HG02642 (cell line): ENCODE data around the gene MSMO1.
"Not testable (repeated sequence)": the region's sequence is repeated elsewhere in the genome, so short reads cannot be mapped to it uniquely, and the experiment has no call there.

ENCODE experiments used
- ATAC-seq: cut with Tn5 transposase; IDR thresholded peaks from one replicate; pipeline ENCODE4 v1.9.1; 2021; ENCODE audit warnings: mild to moderate bottlenecking; ENCODE audit not compliant: unreplicated experiment, poor library complexity

MSMO1 gene

GRCh38 chr4:165324236-165324917 lies 3.1 kb upstream of the MSMO1 start:
- no peak for ATAC-seq

GRCh38 chr4:165324918-165325304 lies 2.6 kb upstream of the MSMO1 start:
- no peak for ATAC-seq

DNA sequence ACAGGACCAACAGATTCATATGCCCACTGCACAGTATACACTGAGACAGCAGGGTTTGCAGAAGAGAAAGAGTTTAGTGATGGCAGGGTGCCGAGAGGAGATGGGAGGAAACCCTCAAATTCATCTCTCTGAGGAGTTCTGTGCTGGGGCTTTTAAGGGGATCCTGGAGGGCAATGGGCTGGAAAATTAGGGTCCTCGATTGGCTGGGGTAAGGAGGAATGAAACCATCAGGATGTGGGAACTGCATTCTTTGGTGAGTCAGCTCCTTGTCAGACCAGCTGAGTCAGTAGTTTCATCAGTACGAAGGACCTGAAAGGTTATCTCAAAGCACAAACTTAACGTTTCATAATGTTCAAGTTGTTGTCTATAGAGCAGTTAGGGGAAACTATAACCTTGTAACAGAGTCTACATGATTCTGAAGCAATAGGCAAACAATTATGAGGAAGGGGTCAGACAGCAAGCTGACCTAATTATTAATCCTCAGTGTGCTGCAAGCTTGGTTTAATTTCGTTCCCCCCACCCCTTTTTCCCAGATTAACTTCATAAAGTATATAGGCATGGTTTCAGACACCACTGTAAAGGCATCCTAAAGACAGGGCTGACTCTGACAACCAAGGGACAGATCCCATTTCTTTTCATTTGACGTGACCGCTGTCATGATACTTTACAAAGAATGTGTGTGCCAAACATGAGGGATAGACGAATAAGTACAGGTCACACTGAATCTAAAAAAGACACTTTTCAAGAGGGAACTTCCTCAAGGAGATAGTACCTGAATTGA lies 1.5 kb upstream of the MSMO1 start:
- ATAC-seq: no peak

DNA sequence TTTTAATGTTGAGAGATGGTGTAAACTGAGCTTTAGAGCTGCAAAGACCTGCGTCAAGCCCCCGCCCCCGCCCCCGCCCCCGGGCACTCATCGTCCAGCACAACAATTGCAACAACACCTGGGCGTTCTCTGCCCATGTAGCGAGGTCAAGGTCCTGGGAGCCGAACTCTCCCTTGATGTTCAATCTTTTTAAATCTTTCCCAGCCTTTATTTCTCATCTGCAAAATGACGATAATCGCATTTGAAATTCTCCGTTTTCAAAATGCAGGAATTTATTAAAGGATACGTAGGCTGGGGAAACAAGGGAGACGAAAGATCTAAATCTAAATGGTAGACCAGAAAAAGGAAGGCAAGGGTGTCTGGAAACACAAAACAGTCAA lies 648 bp upstream of the MSMO1 start:
- no peak for ATAC-seq

DNA sequence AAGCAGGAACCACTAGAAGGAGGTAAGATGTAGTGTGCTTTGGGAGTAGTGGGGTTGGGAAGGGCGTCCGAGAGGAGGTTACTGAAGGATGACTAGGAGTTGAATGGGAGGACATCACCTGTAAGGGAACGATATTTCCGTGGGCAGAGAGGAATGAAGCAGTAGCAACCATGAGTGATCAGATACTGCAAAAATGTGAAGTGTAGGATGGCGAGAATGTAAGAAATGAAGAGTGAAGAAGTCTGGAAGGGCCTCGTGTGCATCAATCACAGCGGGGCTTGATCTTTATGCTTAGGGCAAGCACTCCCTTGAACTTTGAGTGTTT lies 594 bp downstream of the MSMO1 start:
- ATAC-seq: no peak

DNA sequence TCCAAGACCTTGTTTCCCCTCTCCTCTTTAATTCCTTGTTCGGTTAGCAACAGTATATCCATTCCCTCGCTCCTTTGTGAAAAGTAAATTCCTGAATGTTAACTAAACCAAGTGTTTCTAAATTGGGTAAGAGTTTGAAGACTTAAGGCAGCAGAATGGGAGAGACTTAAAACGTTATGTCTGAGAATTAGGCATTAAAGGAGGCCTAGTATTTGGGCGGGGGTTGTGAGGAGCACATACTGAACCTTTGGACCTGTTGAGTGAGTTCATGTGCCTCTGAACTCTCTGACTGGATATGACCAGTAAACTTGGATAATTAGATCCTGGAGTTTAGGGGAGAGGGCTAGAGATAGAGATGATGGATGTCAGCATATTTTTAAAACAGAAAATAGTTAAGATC lies 1.2 kb downstream of the MSMO1 start:
- no peak for ATAC-seq

- ATAC-seq: no peak
These were observed 2.6 kb downstream of the MSMO1 start for GRCh38 chr4:165330071-165330470.

GRCh38 chr4:165330666-165331065 lies 3.2 kb downstream of the MSMO1 start:
- ATAC-seq: no peak

GRCh38 chr4:165331359-165331758 lies 3.9 kb downstream of the MSMO1 start:
- no peak for ATAC-seq

- no peak for ATAC-seq
These were observed 4.4 kb downstream of the MSMO1 start for GRCh38 chr4:165331823-165332222.

- ATAC-seq: no peak
These were observed 5.0 kb downstream of the MSMO1 start for GRCh38 chr4:165332502-165332901.

DNA sequence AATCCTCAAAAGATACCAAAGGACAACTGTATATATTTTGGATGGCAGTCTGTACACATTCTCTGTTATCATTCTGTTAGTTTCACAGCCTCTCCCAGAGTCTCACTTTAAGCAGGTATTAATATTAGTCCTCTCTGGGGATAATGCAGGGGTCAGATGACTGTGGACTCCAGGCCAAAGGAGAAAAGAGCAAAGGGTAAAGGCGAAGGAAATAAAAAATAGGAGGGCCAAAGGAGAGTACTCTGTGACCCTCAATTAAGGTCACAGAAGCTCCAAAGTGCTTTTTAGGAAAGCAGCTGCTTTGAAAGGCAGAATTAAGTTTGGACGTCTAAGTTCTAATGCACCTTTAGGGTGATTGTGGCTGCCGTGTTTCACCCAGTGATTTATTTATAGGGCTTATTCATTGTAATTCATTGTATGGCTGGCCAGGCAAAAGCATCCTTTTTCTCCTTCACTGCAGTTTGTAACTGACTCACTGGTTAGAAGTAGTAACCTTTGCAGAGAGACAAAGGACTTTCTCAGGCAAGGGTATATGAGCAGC lies 7.8 kb downstream of the MSMO1 start:
- no peak for ATAC-seq

DNA sequence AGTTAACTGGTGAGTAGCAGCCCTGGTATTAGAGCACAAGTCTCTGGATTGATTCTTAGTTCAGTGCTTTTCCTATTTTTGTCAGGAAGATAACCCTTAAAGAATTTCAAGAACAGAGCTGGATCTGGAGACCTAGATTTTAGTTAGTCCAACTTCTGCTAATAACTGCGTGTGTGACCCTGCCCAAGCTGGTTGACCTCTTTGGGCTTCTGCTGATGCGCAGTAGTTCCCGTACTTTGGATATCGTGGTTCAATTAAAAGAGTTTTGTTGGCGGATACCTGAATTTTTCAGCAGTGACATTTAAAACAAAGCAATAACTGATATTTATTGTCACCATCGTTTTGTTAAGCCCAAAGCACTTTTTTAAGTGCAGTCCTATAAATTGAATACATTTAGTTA lies 9.3 kb downstream of the MSMO1 start:
- ATAC-seq: no peak

DNA sequence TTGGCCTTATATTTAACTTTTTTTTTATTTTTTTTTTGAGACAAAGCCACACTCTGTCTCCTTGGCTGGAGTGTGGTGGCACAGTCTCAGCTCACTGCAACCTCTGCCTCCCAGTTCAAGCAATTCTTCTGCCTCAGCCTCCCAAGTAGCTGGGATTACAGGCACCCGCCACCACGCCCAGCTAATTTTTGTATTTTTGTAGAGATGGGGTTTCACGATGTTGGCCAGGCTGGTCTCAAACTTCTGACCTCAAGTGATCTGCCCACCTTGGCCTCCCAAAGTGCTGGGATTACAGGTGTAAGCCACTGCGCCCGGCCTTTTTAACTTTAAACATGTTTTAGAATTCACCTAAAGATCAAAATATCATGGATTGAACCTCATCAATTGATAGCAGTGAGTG lies 14.9 kb downstream of the MSMO1 start:
- not testable (repeated sequence) for ATAC-seq

- no peak for ATAC-seq
These were observed 16.1 kb downstream of the MSMO1 start for GRCh38 chr4:165343353-165344191.

GRCh38 chr4:165345666-165346417 lies 18.4 kb downstream of the MSMO1 start:
- ATAC-seq: no peak

GRCh38 chr4:165347647-165348569 lies 20.4 kb downstream of the MSMO1 start:
- no peak for ATAC-seq

DNA sequence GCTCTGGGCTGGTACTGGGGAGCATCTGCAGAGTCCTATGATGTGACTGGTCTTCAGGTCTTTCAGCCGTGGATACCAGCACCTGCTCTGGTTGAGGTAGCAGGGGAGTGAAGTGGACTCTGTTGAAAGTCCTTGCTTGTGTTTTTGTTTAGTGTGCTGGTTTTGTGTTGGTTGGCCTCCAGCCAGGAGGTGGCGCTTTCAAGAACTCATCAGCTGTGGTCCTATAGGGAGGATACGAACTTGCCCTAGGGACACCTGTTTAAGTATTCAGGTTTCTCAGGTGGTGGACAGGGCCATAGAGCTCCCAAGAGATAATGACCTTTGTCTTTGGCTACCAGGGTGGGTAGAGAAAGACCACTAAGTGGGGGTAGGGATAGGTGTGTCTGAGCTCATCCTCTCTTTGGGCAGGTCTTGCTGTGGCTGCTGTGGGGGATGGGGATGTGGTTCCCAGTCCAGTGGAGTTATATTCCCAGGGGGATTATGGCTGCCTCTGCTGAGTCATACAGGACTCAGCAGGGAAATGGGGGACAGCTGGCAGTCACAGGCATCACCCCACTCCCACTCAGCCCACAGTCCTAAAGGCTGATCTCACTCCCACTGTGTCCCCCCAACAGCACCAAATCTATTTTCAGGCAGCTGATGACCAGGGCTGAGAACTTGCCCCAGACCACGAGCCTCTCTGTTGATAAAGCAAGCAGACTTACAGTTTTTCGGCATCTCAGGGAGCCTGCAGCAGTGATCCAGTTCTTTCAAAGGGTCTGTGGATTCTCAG lies 24.1 kb downstream of the MSMO1 start:
- no peak for ATAC-seq

GRCh38 chr4:165355900-165356300 lies 28.4 kb downstream of the MSMO1 start:
- ATAC-seq: no peak
